Measurements from ENCODE around the gene MRPL40. TPM values are rescaled to one million over a fixed set of nuclear protein-coding genes. Genes with fewer than 3 reads are reported as not detected.

MRPL40 gene
- total and polyA plus RNA-seq, 9 donors: 21.1 to 46.9 (median 28.8) TPM

DNA sequence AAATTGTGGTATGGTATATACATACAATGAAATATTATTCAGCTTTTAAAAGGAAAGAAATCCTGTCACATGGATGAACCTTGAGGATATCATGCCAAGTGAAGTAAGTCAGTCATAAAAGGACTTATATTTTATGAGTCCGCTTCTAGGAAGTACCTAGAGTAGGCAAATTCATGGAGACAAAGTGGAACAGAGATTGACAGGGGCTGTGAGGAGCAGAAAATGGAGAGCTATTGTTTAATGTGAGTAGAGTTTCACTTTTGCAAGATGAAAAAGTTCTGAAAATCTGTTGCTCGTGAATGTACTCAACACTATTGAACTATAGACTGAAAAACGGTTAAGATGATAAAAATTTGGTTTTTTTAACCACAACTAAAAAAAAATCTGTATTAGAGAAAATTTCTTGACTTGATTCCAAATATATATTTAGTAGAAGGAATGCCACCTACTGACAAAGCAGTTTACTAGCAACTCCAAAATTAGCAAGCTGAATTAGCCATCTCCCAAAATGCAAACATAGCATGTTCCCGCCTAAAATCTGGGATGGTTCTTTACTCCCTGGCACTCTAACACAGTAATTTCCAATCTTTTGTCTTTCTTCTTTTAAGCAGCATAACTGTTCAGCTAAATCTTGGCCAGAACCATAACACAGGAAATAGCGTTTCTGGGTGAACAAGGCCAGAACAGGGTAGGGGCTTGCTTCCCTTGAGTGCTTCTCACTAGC lies 45.1 kb downstream of the MRPL40 start:
- peak overlapping the region; percentile 76 for H3K4me3 ChIP-seq
- no peaks in the 10 kb centered on the region for H3K27me3 ChIP-seq
- DNase-seq: no peak
- no peak overlapping the region for H3K27ac ChIP-seq
- H3K4me1 ChIP-seq (ENCODE audit: insufficient read depth): peaks cover 7% of the 10 kb centered on the region
- H3K9me3 ChIP-seq: no peaks in the 10 kb centered on the region
- TF ChIP-seq EP300 (IDR thresholded peaks at IDR 0.05) (no peak), POLR2A (IDR thresholded peaks at IDR 0.05) (no peak)
- TF ChIP-seq, protein P1, sequence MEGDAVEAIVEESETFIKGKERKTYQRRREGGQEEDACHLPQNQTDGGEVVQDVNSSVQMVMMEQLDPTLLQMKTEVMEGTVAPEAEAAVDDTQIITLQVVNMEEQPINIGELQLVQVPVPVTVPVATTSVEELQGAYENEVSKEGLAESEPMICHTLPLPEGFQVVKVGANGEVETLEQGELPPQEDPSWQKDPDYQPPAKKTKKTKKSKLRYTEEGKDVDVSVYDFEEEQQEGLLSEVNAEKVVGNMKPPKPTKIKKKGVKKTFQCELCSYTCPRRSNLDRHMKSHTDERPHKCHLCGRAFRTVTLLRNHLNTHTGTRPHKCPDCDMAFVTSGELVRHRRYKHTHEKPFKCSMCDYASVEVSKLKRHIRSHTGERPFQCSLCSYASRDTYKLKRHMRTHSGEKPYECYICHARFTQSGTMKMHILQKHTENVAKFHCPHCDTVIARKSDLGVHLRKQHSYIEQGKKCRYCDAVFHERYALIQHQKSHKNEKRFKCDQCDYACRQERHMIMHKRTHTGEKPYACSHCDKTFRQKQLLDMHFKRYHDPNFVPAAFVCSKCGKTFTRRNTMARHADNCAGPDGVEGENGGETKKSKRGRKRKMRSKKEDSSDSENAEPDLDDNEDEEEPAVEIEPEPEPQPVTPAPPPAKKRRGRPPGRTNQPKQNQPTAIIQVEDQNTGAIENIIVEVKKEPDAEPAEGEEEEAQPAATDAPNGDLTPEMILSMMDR (IDR thresholded peaks at IDR 0.05): no peak
- H3K36me3 ChIP-seq: no peaks in the 10 kb centered on the region
- intact Hi-C loops (cut with DNase I): loop anchor here in 1 of 4 donors (10.0 kb wide), 1 partner anchor 293 kb away; no protein-coding TSS in a partner anchor
- WGBS, 3 donors: 16 to 19% (median 17%) methylated on average over 5 of the region's 5 CpGs

DNA sequence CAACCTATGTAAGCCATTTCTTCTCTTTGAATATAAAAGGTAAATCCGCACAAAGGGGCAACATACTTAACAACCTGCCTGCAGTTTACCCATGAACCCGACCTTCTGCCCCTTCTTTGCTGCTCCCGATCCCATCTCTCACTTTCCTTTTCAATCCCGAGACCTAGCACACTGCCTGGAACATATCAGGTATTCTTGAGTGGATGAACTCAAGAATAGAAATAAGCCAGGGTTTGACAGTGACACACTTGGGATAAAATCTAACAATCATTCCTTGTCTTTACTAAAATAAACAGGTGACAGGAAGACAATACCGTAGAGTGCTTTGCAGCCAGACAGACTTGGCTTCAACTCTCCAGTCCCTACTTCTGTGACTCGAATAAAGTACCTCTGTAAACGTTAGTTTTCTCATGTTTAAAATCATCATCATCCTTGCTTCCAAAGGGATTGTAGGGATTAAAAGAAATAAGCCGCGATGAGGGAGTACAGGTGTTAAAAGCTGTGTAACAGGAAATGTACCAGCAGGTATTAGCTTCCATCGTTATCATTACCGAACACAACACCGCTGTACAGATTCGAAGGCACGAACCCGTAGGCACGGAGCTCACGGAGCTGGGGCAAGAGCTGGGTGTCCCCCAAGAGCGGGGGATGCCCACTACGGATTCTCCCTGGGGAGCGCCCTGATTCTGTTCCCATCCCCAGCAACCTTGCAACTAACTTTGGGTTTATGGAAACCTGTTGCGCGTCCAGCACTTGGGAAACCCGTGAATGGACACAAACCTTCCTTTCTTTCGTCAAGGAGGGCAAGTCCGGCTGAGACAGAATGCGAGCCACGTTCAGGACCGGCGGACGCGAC lies 45.9 kb downstream of the MRPL40 start:
- peaks cover 7% of the 10 kb centered on the region for H3K4me1 ChIP-seq (ENCODE audit: insufficient read depth)
- TF ChIP-seq POLR2A (IDR thresholded peaks at IDR 0.05) (no peak), EP300 (IDR thresholded peaks at IDR 0.05) (no peak)
- TF ChIP-seq, protein P1 (IDR thresholded peaks at IDR 0.05): no peak
- peak overlapping the region; percentile 79 to 93 for H3K27ac ChIP-seq
- H3K4me3 ChIP-seq: peak overlapping the region; percentile 76
- no peaks in the 10 kb centered on the region for H3K9me3 ChIP-seq
- no peaks in the 10 kb centered on the region for H3K27me3 ChIP-seq
- no peaks in the 10 kb centered on the region for H3K36me3 ChIP-seq
- intact Hi-C loops (cut with DNase I): loop anchor here in 1 of 4 donors (10.0 kb wide), 1 partner anchor 293 kb away; no protein-coding TSS in a partner anchor
- WGBS, 3 donors: 1 to 2% (median 1%) methylated on average over 31 of the region's 31 CpGs
- no peak for DNase-seq

DNA sequence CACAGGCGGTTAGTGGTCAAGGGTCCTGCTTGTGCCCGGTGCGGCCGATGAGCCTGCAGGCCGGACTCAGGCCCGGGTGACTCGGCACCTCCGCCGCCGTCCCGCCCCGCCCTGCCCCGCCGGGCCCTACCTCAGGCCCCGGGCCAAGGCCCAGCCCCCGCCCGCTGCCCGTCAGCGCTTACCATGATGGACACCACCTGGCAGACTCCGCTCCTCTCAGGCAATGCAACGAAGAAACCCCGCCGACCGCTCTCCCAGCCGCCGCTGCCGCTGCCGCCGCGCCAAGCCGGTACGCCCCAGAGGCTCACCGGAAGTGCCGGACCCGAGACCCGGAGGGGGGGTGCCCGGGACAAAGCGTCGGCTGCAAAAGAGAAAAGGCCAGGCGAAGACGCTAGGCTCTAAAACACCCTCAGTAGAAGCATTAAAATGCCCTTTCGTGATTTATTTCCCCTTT lies 46.6 kb downstream of the MRPL40 start, which contains the start of gene UFD1:
UFD1 (minus strand) TSS at position 293 of the 454 bp plus-strand sequence; CDS start at position 185, 108 bp downstream.
- Histone ChIP-seq H3K9me3 (no peaks in the 10 kb centered on the region), H3K27ac (peak within 1 kb of the TSS; percentile 79 to 93), H3K4me3 (peak within 1 kb of the TSS; percentile 76), H3K4me1 (ENCODE audit: insufficient read depth) (peaks cover 7% of the 10 kb centered on the region), H3K36me3 (no peaks in the 10 kb centered on the region), H3K27me3 (no peaks in the 10 kb centered on the region)
- intact Hi-C loops (cut with DNase I): loop anchor here in 1 of 4 donors (10.0 kb wide), 1 partner anchor 294 kb away; no protein-coding TSS in a partner anchor
- DNase-seq: peak; percentile 87 to 90 (median 88)
- 0 to 1% (median 0%) methylated on average over 37 to 42 of the region's 42 CpGs for WGBS, 3 donors
- TF ChIP-seq EP300 (IDR thresholded peaks at IDR 0.05) (no peak), POLR2A (IDR thresholded peaks at IDR 0.05) (no peak)
- TF ChIP-seq, protein P1 (IDR thresholded peaks at IDR 0.05): no peak
